ENCODE data around the gene CYTH4.
"Not testable (repeated sequence)": the region's sequence is repeated elsewhere in the genome, so short reads cannot be mapped to it uniquely, and the experiment has no call there.

The CYTH4 gene

GRCh38 chr22:37312549-37313183, 30.4 kb downstream of the CYTH4 start:
- no peak for DNase-seq

- DNase-seq = no peak
Observed at GRCh38 chr22:37313376-37314314, 31.3 kb downstream of the CYTH4 start.

- peak; percentile 24 for DNase-seq
Observed at GRCh38 chr22:37314315-37315074, 32.2 kb downstream of the CYTH4 start.

GRCh38 chr22:37316405-37316804, 34.1 kb downstream of the CYTH4 start:
- no peak for DNase-seq

- peak; percentile 59 for DNase-seq
Observed at GRCh38 chr22:37316875-37317371, 34.6 kb downstream of the CYTH4 start.

GRCh38 chr22:37317698-37318210, 35.4 kb downstream of the CYTH4 start:
- DNase-seq = no peak

GRCh38 chr22:37318364-37319109, 36.2 kb downstream of the CYTH4 start:
- DNase-seq = no peak

GRCh38 chr22:37319469-37319868, 37.2 kb downstream of the CYTH4 start:
- DNase-seq = no peak

- DNase-seq = no peak
Observed at GRCh38 chr22:37320726-37321677, 38.7 kb downstream of the CYTH4 start.

- no peak for DNase-seq
Observed at GRCh38 chr22:37324340-37325038, 42.2 kb downstream of the CYTH4 start.

GRCh38 chr22:37325039-37325395, 42.7 kb downstream of the CYTH4 start:
- no peak for DNase-seq

GRCh38 chr22:37326726-37327125, 44.4 kb downstream of the CYTH4 start:
- no peak for DNase-seq

GRCh38 chr22:37328017-37328416, 45.7 kb downstream of the CYTH4 start:
- DNase-seq = no peak

GRCh38 chr22:37328538-37329237, 46.4 kb downstream of the CYTH4 start:
- not testable (repeated sequence) for DNase-seq

- no peak for DNase-seq
Observed at GRCh38 chr22:37329238-37330140, 47.2 kb downstream of the CYTH4 start.

- peak; percentile 25 for DNase-seq
Observed at GRCh38 chr22:37330200-37331033, 48.1 kb downstream of the CYTH4 start.

GRCh38 chr22:37331034-37331428, 48.7 kb downstream of the CYTH4 start:
- no peak for DNase-seq
